PFSK-1 (cell line): ENCODE results near the gene DAAM1.

ENCODE experiments used
- FOXP2 ChIP-seq: optimal IDR thresholded peaks from 2 replicates; pipeline ENCODE3; 2011; ENCODE audit warnings: borderline replicate concordance, control low read depth, inconsistent platforms; ENCODE audit not compliant: insufficient read depth; ENCODE audit errors: extremely low read length, extremely low read depth
- POLR2AphosphoS5 ChIP-seq: IDR thresholded peaks from 2 replicates; pipeline ENCODE4 v1.6.1; 2012; ENCODE audit warnings: low read depth, mild to moderate bottlenecking, control low read depth, low read length, moderate library complexity
- REST ChIP-seq, 2 experiments: IDR thresholded peaks; 2 replicates each; pipeline versions ENCODE4 v1.6.1 to v1.8.0; 2011 to 2012; ENCODE audit warnings: low read depth in 2 of 2, low read length in 2 of 2, control low read depth in 1 of 2, inconsistent platforms in 1 of 2, mild to moderate bottlenecking in 1 of 2, moderate library complexity in 1 of 2; ENCODE audit not compliant: insufficient read depth in 1 of 2
- SIN3A ChIP-seq: IDR thresholded peaks from 2 replicates; pipeline ENCODE4 v1.6.1; 2012; ENCODE audit warnings: mild to moderate bottlenecking, low read length, moderate library complexity, borderline replicate concordance; ENCODE audit not compliant: insufficient read depth
- TAF1 ChIP-seq: IDR thresholded peaks from 2 replicates; pipeline ENCODE4 v1.6.1; 2012; ENCODE audit warnings: low read length, control low read depth, borderline replicate concordance; ENCODE audit not compliant: insufficient read depth

The DAAM1 gene

GRCh38 chr14:59217011-59217410, 28.5 kb downstream of the DAAM1 start:
- no peak for TF ChIP-seq SIN3A
- TF ChIP-seq FOXP2: no peak
- no peak for TF ChIP-seq POLR2AphosphoS5
- no peak for TF ChIP-seq TAF1
- no peak for TF ChIP-seq REST (IDR thresholded peaks at IDR 0.05; ENCODE audit: insufficient read depth in 1 of 2, low read depth in 2 of 2, low read length in 2 of 2)

- no peak for TF ChIP-seq POLR2AphosphoS5
- TF ChIP-seq SIN3A: no peak
- TF ChIP-seq FOXP2: no peak
- no peak for TF ChIP-seq REST (IDR thresholded peaks at IDR 0.05; ENCODE audit: insufficient read depth in 1 of 2, low read depth in 2 of 2, low read length in 2 of 2)
- no peak for TF ChIP-seq TAF1
These were observed 33.1 kb downstream of the DAAM1 start for GRCh38 chr14:59221568-59221967.

GRCh38 chr14:59224341-59224740, 35.9 kb downstream of the DAAM1 start:
- TF ChIP-seq FOXP2: no peak
- no peak for TF ChIP-seq SIN3A
- TF ChIP-seq TAF1: no peak
- no peak for TF ChIP-seq POLR2AphosphoS5
- no peak for TF ChIP-seq REST (IDR thresholded peaks at IDR 0.05; ENCODE audit: insufficient read depth in 1 of 2, low read depth in 2 of 2, low read length in 2 of 2)

GRCh38 chr14:59225281-59225680, 36.8 kb downstream of the DAAM1 start:
- TF ChIP-seq REST (IDR thresholded peaks at IDR 0.05; ENCODE audit: insufficient read depth in 1 of 2, low read depth in 2 of 2, low read length in 2 of 2) (no peak), FOXP2 (no peak), SIN3A (no peak), TAF1 (no peak), POLR2AphosphoS5 (no peak)

GRCh38 chr14:59228421-59228820, 40.0 kb downstream of the DAAM1 start:
- TF ChIP-seq TAF1: no peak
- TF ChIP-seq REST (IDR thresholded peaks at IDR 0.05; ENCODE audit: insufficient read depth in 1 of 2, low read depth in 2 of 2, low read length in 2 of 2): no peak
- no peak for TF ChIP-seq FOXP2
- no peak for TF ChIP-seq POLR2AphosphoS5
- TF ChIP-seq SIN3A: no peak
